Stomach smooth muscle (tissue), 2 donors: ENCODE data around the gene RREB1.

ENCODE experiments used
- H3K27ac ChIP-seq: one replicate; pipeline ENCODE4 v1.7.0; 2013; ENCODE audit warnings: mild to moderate bottlenecking, low read length, inconsistent platforms
- H3K27me3 ChIP-seq, 2 donors: one replicate each; pipeline ENCODE4 v1.7.0; 2013; ENCODE audit warnings: low read length in 2 of 2; ENCODE audit not compliant: insufficient read depth in 2 of 2, control insufficient read depth in 1 of 2
- H3K36me3 ChIP-seq, 2 donors: one replicate each; pipeline ENCODE4 v1.7.0; 2013; ENCODE audit warnings: low read length in 2 of 2; ENCODE audit not compliant: control insufficient read depth in 2 of 2, insufficient read depth in 2 of 2
- H3K4me1 ChIP-seq: one replicate; pipeline ENCODE4 v1.7.0; 2013; ENCODE audit warnings: low read length; ENCODE audit not compliant: control insufficient read depth, insufficient read depth
- H3K4me3 ChIP-seq, 2 donors: one replicate each; pipeline ENCODE4 v1.7.0; 2013; ENCODE audit warnings: low read length in 2 of 2
- H3K9ac ChIP-seq, 2 donors: one replicate each; pipeline ENCODE4 v1.7.0; 2013; ENCODE audit warnings: low read length in 2 of 2, mild to moderate bottlenecking in 1 of 2
- H3K9me3 ChIP-seq, 2 donors: one replicate each; pipeline ENCODE4 v1.7.0; 2013; ENCODE audit warnings: low read length in 2 of 2; ENCODE audit not compliant: control insufficient read depth in 2 of 2
- donor health status: healthy.
- donor health status: Pancreatic carcinoma.

Gene RREB1

DNA sequence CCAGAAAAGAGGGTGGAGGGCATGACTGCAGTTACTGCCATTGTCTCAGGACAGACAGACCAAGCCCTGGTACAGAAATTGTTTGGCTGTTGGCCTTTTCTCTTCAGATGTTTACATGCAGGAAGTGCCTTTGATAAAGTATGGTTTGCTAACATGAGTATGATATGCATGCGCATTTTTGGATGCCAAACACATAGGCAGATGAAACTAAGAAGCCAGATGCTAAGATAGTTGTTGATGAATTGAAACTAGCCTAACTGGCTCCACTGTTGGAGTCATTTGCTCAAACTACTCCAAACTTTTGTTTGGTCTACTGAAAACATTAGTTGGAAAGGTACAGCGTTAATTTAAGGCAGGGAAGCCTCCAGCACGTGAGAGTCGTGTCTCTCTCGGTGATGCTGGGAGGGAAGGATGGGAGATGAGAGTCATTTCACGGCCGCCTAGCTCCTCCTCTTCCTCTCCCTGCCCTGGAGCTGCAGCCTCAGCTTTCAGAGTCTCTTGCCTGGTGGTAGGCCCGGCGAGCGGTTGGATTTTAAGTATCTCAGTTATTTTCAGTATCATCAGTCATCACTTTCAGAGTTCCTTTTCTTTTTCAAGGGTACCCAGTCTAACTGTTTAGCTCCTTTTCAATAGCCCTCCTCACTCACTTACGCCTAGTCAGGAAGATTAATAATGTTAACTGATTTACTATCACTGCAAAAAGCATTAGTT is 29.7 kb downstream of the RREB1 start:
- peak overlapping the region; percentile 18 to 30 for H3K9ac ChIP-seq
- no peaks in the 10 kb centered on the region for H3K36me3 ChIP-seq
- H3K4me3 ChIP-seq: peak overlapping the region; percentile 52 to 59
- H3K9me3 ChIP-seq: no peaks in the 10 kb centered on the region
- no peaks in the 10 kb centered on the region for H3K27me3 ChIP-seq
- peaks cover 30% of the 10 kb centered on the region for H3K4me1 ChIP-seq
- H3K27ac ChIP-seq: peak overlapping the region; percentile 6

DNA sequence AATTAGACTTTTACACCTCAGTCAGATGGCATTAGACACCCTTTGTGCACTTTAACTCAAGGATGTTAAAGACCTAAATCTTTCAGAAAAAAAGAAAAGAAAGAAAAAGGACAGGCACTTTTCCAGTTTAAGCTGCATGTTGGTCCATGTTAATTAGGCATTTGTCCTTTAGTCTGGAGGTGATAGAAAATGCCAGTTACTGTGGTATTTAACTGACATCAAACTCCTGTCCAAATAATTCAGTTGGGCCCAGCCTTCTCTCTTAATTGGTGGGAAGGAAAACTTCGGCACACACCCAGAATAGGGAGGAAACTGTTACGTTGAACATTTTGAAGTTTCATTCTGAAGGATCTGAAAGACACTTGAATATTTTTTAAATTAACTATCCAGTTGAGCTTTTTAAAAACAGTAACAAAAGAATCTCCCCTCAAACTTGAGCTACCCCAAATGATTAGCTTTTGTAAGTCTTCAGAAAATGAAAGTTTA is 30.3 kb downstream of the RREB1 start:
- H3K4me3 ChIP-seq: peak overlapping the region; percentile 52 to 59
- peak overlapping the region; percentile 6 for H3K27ac ChIP-seq
- H3K4me1 ChIP-seq: peaks cover 31% of the 10 kb centered on the region
- H3K9me3 ChIP-seq: no peaks in the 10 kb centered on the region
- peak overlapping the region; percentile 18 to 30 for H3K9ac ChIP-seq
- no peaks in the 10 kb centered on the region for H3K36me3 ChIP-seq
- no peaks in the 10 kb centered on the region for H3K27me3 ChIP-seq

DNA sequence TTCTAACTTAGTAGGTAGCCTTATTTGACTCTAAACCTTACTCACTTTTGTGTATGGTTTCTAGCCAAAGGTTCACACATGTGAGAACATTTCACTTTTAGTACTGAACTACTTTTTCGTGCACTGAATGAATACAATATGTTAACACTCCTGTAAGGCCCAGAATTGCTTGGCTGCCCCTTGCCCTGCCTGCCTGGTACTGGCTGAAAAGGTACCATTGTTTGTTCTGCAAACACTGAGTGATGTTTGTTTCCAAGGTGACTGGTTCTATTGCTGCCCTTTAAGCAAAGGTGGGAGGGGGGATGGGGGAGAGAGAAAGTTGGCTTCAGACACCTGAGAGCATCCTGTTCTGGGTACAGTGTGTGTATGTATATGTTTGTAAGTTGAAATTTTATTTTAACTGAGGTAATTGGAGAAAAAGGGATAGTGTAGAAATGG is 31.2 kb downstream of the RREB1 start:
- Histone ChIP-seq H3K27ac (peak overlapping the region; percentile 6), H3K36me3 (no peaks in the 10 kb centered on the region), H3K9me3 (no peaks in the 10 kb centered on the region), H3K9ac (peak overlapping the region in 1 of 2 donors; percentile 0), H3K4me3 (no peak overlapping the region), H3K27me3 (no peaks in the 10 kb centered on the region), H3K4me1 (peaks cover 36% of the 10 kb centered on the region)

GRCh38 chr6:7139835-7140470 is 32.2 kb downstream of the RREB1 start:
- H3K36me3 ChIP-seq: no peaks in the 10 kb centered on the region
- peak overlapping the region in 1 of 2 donors; percentile 90 for H3K9ac ChIP-seq
- peak overlapping the region; percentile 88 for H3K27ac ChIP-seq
- peaks cover 37% of the 10 kb centered on the region for H3K4me1 ChIP-seq
- no peak overlapping the region for H3K4me3 ChIP-seq
- no peaks in the 10 kb centered on the region for H3K27me3 ChIP-seq
- H3K9me3 ChIP-seq: no peaks in the 10 kb centered on the region

DNA sequence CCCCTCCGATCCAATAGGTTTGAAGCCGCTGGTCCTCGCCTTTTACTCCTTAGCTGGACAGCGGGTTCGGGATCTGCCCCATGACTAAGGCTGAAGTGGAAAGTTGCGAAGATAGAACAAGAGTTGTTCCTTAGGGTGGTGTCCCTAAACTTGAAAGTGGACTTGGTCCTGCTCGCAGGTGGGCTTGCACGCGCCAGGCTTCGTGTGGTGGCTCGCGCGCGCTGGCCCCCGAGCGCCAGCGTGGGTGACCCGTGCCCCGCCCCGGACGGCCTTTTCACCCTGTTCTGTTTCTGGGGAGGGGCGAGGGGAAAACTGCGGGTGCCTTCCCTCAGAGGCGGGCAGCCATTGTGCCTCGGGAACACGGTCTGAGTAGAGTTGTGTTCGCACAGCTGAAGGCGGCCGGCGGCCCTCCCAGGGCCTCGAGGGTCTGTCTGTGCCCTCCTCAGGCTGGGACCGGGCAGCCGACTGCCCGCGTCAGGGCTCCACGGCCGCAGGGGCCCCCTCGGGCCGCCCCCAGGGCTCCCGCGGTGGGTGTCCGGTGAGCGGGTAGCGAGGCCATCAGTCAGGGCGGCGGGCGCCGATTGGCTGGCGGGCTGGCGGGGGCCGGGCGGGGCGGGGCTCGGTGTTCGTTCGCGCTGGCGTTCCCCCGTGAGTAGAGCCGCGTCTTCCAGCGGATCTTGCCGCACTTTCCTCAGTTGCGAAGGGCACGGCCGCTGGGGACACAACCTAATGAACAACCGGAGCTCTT is 33.0 kb downstream of the RREB1 start:
- Histone ChIP-seq H3K27me3 (no peaks in the 10 kb centered on the region), H3K4me1 (peaks cover 45% of the 10 kb centered on the region), H3K27ac (peak overlapping the region; percentile 89)

DNA sequence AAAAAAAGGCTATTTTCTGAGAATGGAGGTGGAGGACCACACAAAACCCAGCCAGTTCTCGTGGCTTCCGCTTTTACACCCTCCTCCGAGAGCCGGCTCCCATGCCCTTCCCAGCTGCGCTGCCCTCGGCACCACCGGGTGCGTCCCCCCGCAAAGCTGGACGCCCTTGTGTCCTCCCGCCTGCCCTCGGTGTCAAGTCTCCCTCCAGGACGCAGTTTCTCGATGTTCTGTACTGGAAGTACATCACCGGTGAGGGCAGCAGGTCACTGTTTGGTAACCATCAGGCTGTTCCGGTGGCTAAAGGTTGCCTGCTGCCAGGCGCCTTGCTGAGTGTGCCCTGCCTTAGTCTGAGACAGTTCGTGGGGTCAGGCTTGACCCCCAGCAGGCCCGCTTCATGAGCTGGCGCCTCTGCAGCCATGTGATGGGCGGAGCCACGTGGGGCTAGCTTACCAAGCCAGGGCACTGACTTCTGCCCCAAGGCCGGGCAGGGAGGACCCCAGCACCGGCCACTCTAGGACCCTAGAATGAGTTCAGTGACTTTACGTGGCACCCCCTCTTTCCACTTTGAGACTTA is 34.6 kb downstream of the RREB1 start:
- Histone ChIP-seq H3K27me3 (no peaks in the 10 kb centered on the region), H3K9ac (no peak overlapping the region), H3K27ac (peak overlapping the region; percentile 89), H3K4me3 (no peak overlapping the region), H3K4me1 (peaks cover 54% of the 10 kb centered on the region), H3K36me3 (no peaks in the 10 kb centered on the region), H3K9me3 (no peaks in the 10 kb centered on the region)

More for the DNA sequence above, 33.0 kb downstream of the RREB1 start:
- H3K9me3 ChIP-seq: no peaks in the 10 kb centered on the region
- H3K36me3 ChIP-seq: no peaks in the 10 kb centered on the region
- peak overlapping the region; percentile 80 to 88 for H3K4me3 ChIP-seq
- peak overlapping the region; percentile 84 to 90 for H3K9ac ChIP-seq

DNA sequence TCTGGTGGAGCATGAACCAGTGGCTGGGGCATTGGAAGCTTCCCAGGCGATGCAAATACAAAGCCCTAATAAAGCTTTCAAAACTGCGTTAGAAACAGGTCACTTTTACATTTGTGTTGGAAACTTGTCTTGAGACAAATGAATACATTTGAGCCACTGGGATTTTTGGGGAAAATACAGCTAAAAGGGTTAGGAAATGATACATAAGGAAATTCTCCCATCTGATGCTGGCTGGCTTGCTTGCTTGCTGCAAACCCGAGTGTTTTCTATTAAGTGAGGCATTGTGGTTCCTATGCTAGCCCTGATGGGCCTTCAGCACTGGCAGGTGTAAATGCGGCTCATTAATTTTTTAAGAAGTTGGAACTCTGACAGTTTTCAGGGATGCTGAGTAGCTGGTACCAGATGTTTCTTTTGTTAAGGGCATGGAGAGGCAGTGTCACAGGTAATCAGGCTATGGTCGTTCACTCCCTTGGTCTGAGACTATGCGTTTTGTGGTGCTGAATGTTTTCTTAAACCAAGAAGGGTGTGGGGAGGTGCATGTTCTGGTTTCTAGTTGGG is 35.2 kb downstream of the RREB1 start:
- Histone ChIP-seq H3K27ac (peak overlapping the region; percentile 89), H3K27me3 (no peaks in the 10 kb centered on the region), H3K9me3 (no peaks in the 10 kb centered on the region), H3K36me3 (no peaks in the 10 kb centered on the region), H3K9ac (no peak overlapping the region), H3K4me1 (peaks cover 56% of the 10 kb centered on the region), H3K4me3 (no peak overlapping the region)

DNA sequence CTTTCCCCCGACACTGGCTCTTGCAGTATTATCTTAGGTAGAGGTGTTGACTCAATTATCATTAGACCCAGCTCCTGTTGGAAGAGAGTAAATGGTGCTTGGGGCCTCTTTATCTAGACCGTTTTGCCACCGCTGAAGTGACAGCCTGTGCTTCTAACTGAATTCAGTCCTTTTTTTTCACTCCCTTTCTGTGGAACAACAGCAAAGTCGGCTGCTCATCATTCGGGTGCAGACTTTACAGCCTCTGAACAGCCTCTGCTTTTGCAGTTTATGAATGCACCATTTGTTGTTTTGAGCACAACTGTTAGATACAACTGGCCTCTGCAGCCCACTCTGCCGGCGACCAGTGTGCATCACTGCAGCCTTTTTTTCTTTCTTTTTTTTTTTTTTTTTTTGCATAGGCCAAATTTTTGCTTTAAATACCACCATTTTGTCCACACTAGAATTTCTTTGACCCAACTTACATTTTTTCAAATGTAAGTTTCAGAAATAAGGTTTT is 35.8 kb downstream of the RREB1 start:
- no peak overlapping the region for H3K4me3 ChIP-seq
- no peaks in the 10 kb centered on the region for H3K27me3 ChIP-seq
- H3K9me3 ChIP-seq: no peaks in the 10 kb centered on the region
- peaks cover 59% of the 10 kb centered on the region for H3K4me1 ChIP-seq
- H3K27ac ChIP-seq: peak overlapping the region; percentile 89
- H3K9ac ChIP-seq: no peak overlapping the region
- no peaks in the 10 kb centered on the region for H3K36me3 ChIP-seq

DNA sequence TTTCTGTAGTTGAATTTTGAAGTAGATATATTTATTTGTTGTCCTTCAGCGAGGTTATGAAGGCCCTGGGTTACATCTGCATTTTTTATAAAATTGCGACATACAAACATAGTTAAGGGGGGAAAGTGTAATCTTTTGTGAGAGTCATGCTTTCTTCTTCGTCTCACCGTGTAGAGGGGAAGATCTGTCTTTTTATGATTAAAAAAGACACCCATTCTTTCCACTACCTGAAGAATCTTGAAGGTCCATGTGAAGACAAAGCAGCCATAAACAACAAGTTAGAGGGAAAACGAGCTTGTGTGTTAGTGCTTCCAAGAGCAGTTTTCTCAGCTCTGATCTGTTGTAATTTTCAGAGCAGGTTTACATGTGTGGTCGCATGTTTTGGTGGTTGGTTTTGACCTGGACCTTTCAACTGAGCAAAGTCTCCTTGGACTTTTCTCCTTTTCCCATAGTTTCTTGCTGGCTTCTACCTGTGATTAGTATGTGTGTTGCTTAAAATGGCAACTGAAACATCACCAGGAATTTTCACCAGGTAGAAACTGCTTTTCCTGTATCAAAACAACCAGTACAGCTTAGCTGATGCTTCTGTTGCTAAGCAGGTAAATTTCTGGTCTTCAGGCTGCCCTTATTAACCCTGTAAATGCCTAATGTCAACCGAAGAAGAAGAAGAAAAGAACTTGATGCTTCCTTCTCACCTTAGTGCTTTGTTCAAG is 37.3 kb downstream of the RREB1 start:
- H3K27me3 ChIP-seq: no peaks in the 10 kb centered on the region
- peak overlapping the region; percentile 46 to 55 for H3K9ac ChIP-seq
- H3K4me3 ChIP-seq: peak overlapping the region in 1 of 2 donors; percentile 47
- peak overlapping the region; percentile 92 for H3K27ac ChIP-seq
- H3K9me3 ChIP-seq: no peaks in the 10 kb centered on the region
- peaks cover 52% of the 10 kb centered on the region for H3K4me1 ChIP-seq
- H3K36me3 ChIP-seq: no peaks in the 10 kb centered on the region

DNA sequence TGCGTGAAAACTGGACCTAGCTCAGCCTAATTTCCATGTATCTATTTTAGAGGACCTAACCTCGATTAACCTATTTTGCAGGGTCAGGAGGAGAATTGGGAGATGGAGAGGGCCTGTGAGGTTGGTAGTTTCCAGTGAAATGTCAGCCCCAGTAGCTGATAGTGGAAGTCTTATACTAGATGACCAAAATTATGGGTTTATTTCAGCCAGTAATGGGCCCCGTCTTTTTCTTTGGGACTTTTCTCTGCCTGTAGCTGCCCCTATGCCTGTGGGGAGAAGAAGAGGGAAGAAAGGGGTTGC is 37.8 kb downstream of the RREB1 start:
- peak overlapping the region in 1 of 2 donors; percentile 47 for H3K4me3 ChIP-seq
- H3K27me3 ChIP-seq: no peaks in the 10 kb centered on the region
- no peaks in the 10 kb centered on the region for H3K36me3 ChIP-seq
- peaks cover 53% of the 10 kb centered on the region for H3K4me1 ChIP-seq
- H3K9me3 ChIP-seq: no peaks in the 10 kb centered on the region
- peak overlapping the region; percentile 92 for H3K27ac ChIP-seq
- H3K9ac ChIP-seq: peak overlapping the region; percentile 46 to 55
